ENCODE results near the gene PRR14L. TPM values are rescaled to one million over a fixed set of nuclear protein-coding genes. Genes with fewer than 3 reads are reported as not detected.

PRR14L gene
- total RNA-seq, 2 donors from 2014 or later, result 12.8 to 13.7 TPM

DNA sequence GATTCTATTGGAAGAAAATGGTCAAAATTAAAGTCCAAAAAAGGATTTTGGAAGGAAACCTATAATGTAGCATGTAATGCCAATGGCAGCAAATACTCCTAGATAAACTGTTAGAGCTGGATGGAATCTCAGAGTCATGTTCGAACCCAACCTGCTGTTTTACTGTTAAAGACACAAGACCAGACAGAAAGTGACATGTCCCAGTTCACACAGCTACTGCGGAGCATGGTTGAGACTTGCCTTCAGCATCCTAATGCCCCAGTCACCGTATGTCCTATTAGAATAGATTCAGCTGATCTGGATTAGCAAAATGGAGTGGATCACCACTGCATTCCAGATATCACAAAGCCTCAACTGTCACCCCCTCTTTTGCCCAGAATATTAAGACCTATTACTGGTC lies 102.9 kb downstream of the PRR14L start:
- H3K4me3 ChIP-seq, result no peak overlapping the region
- H3K9me3 ChIP-seq, result no peaks in the 10 kb centered on the region
- TF ChIP-seq, protein P1, sequence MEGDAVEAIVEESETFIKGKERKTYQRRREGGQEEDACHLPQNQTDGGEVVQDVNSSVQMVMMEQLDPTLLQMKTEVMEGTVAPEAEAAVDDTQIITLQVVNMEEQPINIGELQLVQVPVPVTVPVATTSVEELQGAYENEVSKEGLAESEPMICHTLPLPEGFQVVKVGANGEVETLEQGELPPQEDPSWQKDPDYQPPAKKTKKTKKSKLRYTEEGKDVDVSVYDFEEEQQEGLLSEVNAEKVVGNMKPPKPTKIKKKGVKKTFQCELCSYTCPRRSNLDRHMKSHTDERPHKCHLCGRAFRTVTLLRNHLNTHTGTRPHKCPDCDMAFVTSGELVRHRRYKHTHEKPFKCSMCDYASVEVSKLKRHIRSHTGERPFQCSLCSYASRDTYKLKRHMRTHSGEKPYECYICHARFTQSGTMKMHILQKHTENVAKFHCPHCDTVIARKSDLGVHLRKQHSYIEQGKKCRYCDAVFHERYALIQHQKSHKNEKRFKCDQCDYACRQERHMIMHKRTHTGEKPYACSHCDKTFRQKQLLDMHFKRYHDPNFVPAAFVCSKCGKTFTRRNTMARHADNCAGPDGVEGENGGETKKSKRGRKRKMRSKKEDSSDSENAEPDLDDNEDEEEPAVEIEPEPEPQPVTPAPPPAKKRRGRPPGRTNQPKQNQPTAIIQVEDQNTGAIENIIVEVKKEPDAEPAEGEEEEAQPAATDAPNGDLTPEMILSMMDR (IDR thresholded peaks at IDR 0.05), result no peak
- H3K27me3 ChIP-seq, result no peaks in the 10 kb centered on the region
- no peak for DNase-seq (ENCODE audit: low spot score)
- peaks cover 45% of the 10 kb centered on the region for H3K36me3 ChIP-seq
- no peaks in the 10 kb centered on the region for H3K4me1 ChIP-seq
- H3K27ac ChIP-seq, result no peak overlapping the region

GRCh38 chr22:31646186-31647019 lies 103.5 kb downstream of the PRR14L start:
- no peak overlapping the region for H3K27ac ChIP-seq
- no peak overlapping the region for H3K4me3 ChIP-seq
- H3K36me3 ChIP-seq, result peaks cover 45% of the 10 kb centered on the region
- DNase-seq (ENCODE audit: low spot score), result no peak
- no peaks in the 10 kb centered on the region for H3K9me3 ChIP-seq
- no peaks in the 10 kb centered on the region for H3K27me3 ChIP-seq
- no peaks in the 10 kb centered on the region for H3K4me1 ChIP-seq
- TF ChIP-seq, protein P1 (IDR thresholded peaks at IDR 0.05), result no peak

DNA sequence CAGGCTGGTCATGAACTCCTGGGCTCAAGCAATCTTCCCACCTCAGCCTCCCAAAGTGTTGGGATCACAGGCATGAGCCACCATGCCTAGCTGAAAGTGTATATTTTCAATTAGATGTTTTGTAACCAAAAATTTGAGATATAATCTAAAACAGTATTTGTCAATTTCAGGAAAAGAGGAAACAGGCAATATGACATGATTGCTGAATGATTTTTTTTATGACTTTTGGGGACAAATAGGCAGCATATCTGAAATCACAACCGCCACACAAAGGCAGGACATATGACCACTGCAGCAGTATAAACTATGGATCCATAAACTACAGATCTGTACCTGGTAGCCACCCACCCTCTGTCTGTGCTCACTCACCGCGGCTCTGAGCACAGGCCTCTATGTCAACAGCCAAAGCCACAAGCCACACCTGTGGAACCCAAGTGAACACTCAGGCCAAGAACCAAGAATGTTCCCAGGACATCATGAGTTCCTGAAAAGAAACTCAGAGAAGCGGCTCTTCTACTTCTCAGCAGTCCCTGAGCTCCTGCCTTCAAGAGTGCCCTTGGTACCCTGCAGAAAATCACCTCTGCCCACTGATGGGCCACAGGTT lies 110.4 kb downstream of the PRR14L start:
- no peak overlapping the region for H3K27ac ChIP-seq
- no peak overlapping the region for H3K4me3 ChIP-seq
- peaks cover 0 to 22% of the 10 kb centered on the region in 2 donors for H3K4me1 ChIP-seq
- no peaks in the 10 kb centered on the region for H3K36me3 ChIP-seq
- no peak for DNase-seq (ENCODE audit: low spot score)
- TF ChIP-seq, protein P1 (IDR thresholded peaks at IDR 0.05), result no peak
- H3K9me3 ChIP-seq, result no peaks in the 10 kb centered on the region
- H3K27me3 ChIP-seq, result no peaks in the 10 kb centered on the region

GRCh38 chr22:31637891-31638618 lies 111.9 kb downstream of the PRR14L start:
- no peaks in the 10 kb centered on the region for H3K36me3 ChIP-seq
- H3K9me3 ChIP-seq, result no peaks in the 10 kb centered on the region
- H3K4me3 ChIP-seq, result peak overlapping the region in 1 of 2 donors; percentile 29
- DNase-seq (ENCODE audit: low spot score), result no peak
- H3K27me3 ChIP-seq, result no peaks in the 10 kb centered on the region
- H3K4me1 ChIP-seq, result peaks cover 0 to 22% of the 10 kb centered on the region in 2 donors
- TF ChIP-seq, protein P1 (IDR thresholded peaks at IDR 0.05), result no peak
- H3K27ac ChIP-seq, result peak overlapping the region; percentile 68 to 80

DNA sequence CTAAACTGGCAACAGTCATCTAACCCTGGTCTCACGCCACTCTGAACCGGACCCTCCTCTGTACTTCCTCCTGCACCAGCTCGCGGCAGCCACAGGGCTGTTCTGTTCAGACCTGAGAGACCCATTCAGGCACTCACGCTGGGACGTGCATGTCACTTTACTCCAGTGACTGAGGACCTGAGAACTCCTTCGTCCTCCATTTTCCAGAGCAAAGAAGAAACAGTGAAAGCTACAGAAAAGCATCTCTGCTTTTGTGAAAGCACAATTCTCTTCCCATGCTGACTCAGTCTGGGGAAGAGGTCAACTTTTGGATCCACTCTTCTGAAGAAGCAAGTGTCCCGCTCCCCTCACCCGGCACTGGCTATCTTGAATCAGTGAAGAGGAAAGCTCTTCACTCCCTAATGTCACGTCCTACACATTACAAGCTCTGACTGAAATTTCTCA lies 112.5 kb downstream of the PRR14L start:
- no peak for DNase-seq (ENCODE audit: low spot score)
- TF ChIP-seq, protein P1 (IDR thresholded peaks at IDR 0.05), result no peak

More for the DNA sequence above, 112.5 kb downstream of the PRR14L start:
- Histone ChIP-seq H3K4me1 (peaks cover 0 to 22% of the 10 kb centered on the region in 2 donors), H3K4me3 (peak overlapping the region in 1 of 2 donors; percentile 29), H3K27ac (peak overlapping the region; percentile 68 to 80), H3K36me3 (no peaks in the 10 kb centered on the region), H3K9me3 (no peaks in the 10 kb centered on the region), H3K27me3 (no peaks in the 10 kb centered on the region)
